ENCODE results near the gene SPX. TPM values are rescaled to one million over a fixed set of nuclear protein-coding genes. Genes with fewer than 3 reads are reported as not detected.

The SPX gene
- total and polyA plus RNA-seq, 4 donors: 0.25 to 3.7 (median 0.76) TPM

DNA sequence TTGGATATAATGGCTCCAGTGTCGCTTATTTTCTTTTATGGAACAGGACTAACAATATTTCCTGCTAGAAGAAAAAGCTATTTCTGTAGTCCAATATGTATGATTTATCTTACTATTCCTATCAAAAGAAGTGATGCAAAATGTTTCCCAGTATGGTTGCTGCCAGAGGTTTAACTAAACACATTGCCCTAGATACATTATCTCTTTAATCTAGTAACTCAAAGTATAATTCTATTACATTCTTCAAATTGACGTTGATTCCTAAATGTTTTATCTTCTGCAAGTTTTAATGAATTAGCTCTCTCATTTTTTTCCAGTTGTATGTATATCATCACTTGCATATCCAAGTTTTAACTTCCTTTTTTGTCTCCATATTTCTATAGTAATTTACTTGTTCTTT is 50.3 kb downstream of the SPX start:
- H3K27me3 ChIP-seq (ENCODE audit: control insufficient read depth in 4 of 4, insufficient read depth in 4 of 4, low read length in 3 of 4): no peaks in the 10 kb centered on the region
- H3K4me3 ChIP-seq (ENCODE audit: low read depth in 1 of 3, low read length in 3 of 3): no peak overlapping the region
- no peaks in the 10 kb centered on the region for H3K9me3 ChIP-seq (ENCODE audit: control insufficient read depth in 4 of 4, low read length in 3 of 4)
- WGBS: 88% methylated on average over 2 of the region's 2 CpGs
- no peak overlapping the region for H3K27ac ChIP-seq (ENCODE audit: low read depth in 1 of 2, low read length in 2 of 2)
- peaks cover 0 to 10% (median 4%) of the 10 kb centered on the region in 4 donors for H3K4me1 ChIP-seq (ENCODE audit: control insufficient read depth in 4 of 4, insufficient read depth in 4 of 4, low read length in 3 of 4)
- H3K36me3 ChIP-seq (ENCODE audit: control insufficient read depth in 4 of 4, insufficient read depth in 3 of 4, low read depth in 1 of 4, low read length in 3 of 4): peaks cover 1 to 32% (median 11%) of the 10 kb centered on the region in 4 donors
- TF ChIP-seq, protein P1, sequence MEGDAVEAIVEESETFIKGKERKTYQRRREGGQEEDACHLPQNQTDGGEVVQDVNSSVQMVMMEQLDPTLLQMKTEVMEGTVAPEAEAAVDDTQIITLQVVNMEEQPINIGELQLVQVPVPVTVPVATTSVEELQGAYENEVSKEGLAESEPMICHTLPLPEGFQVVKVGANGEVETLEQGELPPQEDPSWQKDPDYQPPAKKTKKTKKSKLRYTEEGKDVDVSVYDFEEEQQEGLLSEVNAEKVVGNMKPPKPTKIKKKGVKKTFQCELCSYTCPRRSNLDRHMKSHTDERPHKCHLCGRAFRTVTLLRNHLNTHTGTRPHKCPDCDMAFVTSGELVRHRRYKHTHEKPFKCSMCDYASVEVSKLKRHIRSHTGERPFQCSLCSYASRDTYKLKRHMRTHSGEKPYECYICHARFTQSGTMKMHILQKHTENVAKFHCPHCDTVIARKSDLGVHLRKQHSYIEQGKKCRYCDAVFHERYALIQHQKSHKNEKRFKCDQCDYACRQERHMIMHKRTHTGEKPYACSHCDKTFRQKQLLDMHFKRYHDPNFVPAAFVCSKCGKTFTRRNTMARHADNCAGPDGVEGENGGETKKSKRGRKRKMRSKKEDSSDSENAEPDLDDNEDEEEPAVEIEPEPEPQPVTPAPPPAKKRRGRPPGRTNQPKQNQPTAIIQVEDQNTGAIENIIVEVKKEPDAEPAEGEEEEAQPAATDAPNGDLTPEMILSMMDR (IDR thresholded peaks at IDR 0.05; ENCODE audit: low read depth, low read length, missing input control): no peak
- no peak for TF ChIP-seq YY1 (IDR thresholded peaks at IDR 0.05)
- DNase-seq (ENCODE audit: low spot score): no peak
- no peak overlapping the region for H3K9ac ChIP-seq (ENCODE audit: low read depth in 1 of 2, low read length in 2 of 2)

DNA sequence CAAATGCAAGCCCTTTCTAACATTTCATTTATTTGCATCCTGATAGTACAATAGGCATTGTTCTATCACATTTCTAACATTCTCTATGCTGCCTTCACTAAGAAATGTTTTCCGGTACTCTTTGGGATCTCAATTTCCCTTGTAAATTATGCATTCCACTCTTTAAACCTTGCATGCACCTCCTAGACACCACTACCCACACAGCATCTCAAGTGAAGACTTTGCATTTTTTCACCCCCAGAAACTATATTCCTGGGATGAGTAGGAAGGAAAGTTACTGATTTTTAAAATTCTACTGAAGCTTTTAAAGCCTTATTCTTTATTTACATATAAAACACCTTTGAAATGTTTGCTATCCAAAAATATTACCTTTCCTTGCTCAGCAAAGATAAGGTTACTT is 51.4 kb downstream of the SPX start:
- H3K27me3 ChIP-seq (ENCODE audit: control insufficient read depth in 4 of 4, insufficient read depth in 4 of 4, low read length in 3 of 4): no peaks in the 10 kb centered on the region

More for the DNA sequence above, 51.4 kb downstream of the SPX start:
- no peak for DNase-seq (ENCODE audit: low spot score)
- Histone ChIP-seq H3K9me3 (ENCODE audit: control insufficient read depth in 4 of 4, low read length in 3 of 4) (no peaks in the 10 kb centered on the region), H3K4me1 (ENCODE audit: control insufficient read depth in 4 of 4, insufficient read depth in 4 of 4, low read length in 3 of 4) (peaks cover 0 to 9% (median 4%) of the 10 kb centered on the region in 4 donors), H3K36me3 (ENCODE audit: control insufficient read depth in 4 of 4, insufficient read depth in 3 of 4, low read depth in 1 of 4, low read length in 3 of 4) (peaks cover 1 to 32% (median 11%) of the 10 kb centered on the region in 4 donors), H3K9ac (ENCODE audit: low read depth in 1 of 2, low read length in 2 of 2) (no peak overlapping the region), H3K27ac (ENCODE audit: low read depth in 1 of 2, low read length in 2 of 2) (no peak overlapping the region), H3K4me3 (ENCODE audit: low read depth in 1 of 3, low read length in 3 of 3) (no peak overlapping the region)
- WGBS: 96% methylated on average over 1 of the region's 1 CpG
- TF ChIP-seq, protein P1 (IDR thresholded peaks at IDR 0.05; ENCODE audit: low read depth, low read length, missing input control): no peak
- TF ChIP-seq RAD21 (IDR thresholded peaks at IDR 0.05) (no peak), FOXA1 (IDR thresholded peaks at IDR 0.05) (no peak), NR2F2 (IDR thresholded peaks at IDR 0.05) (no peak), HNF4G (IDR thresholded peaks at IDR 0.05) (no peak), SP1 (IDR thresholded peaks at IDR 0.05) (no peak), EGR1 (IDR thresholded peaks at IDR 0.05; ENCODE audit: low read depth in 2 of 2) (no peak), JUND (IDR thresholded peaks at IDR 0.05) (no peak), GABPA (IDR thresholded peaks at IDR 0.05 in 1 of 2, conservative IDR thresholded peaks at IDR 0.05 in 1 of 2) (no peak), HNF4A (conservative IDR thresholded peaks at IDR 0.05) (no peak), RXRA (IDR thresholded peaks at IDR 0.05) (no peak), TAF1 (conservative IDR thresholded peaks at IDR 0.05) (no peak), YY1 (IDR thresholded peaks at IDR 0.05) (no peak), FOXA2 (IDR thresholded peaks at IDR 0.05) (no peak)
- TF ChIP-seq, protein P2, sequence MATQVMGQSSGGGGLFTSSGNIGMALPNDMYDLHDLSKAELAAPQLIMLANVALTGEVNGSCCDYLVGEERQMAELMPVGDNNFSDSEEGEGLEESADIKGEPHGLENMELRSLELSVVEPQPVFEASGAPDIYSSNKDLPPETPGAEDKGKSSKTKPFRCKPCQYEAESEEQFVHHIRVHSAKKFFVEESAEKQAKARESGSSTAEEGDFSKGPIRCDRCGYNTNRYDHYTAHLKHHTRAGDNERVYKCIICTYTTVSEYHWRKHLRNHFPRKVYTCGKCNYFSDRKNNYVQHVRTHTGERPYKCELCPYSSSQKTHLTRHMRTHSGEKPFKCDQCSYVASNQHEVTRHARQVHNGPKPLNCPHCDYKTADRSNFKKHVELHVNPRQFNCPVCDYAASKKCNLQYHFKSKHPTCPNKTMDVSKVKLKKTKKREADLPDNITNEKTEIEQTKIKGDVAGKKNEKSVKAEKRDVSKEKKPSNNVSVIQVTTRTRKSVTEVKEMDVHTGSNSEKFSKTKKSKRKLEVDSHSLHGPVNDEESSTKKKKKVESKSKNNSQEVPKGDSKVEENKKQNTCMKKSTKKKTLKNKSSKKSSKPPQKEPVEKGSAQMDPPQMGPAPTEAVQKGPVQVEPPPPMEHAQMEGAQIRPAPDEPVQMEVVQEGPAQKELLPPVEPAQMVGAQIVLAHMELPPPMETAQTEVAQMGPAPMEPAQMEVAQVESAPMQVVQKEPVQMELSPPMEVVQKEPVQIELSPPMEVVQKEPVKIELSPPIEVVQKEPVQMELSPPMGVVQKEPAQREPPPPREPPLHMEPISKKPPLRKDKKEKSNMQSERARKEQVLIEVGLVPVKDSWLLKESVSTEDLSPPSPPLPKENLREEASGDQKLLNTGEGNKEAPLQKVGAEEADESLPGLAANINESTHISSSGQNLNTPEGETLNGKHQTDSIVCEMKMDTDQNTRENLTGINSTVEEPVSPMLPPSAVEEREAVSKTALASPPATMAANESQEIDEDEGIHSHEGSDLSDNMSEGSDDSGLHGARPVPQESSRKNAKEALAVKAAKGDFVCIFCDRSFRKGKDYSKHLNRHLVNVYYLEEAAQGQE (IDR thresholded peaks at IDR 0.05): no peak
- TF ChIP-seq, protein P3, sequence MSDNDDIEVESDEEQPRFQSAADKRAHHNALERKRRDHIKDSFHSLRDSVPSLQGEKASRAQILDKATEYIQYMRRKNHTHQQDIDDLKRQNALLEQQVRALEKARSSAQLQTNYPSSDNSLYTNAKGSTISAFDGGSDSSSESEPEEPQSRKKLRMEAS (IDR thresholded peaks at IDR 0.05): no peak
- TF ChIP-seq, protein P4, sequence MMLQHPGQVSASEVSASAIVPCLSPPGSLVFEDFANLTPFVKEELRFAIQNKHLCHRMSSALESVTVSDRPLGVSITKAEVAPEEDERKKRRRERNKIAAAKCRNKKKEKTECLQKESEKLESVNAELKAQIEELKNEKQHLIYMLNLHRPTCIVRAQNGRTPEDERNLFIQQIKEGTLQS (IDR thresholded peaks at IDR 0.05): no peak
- TF ChIP-seq, protein P5, sequence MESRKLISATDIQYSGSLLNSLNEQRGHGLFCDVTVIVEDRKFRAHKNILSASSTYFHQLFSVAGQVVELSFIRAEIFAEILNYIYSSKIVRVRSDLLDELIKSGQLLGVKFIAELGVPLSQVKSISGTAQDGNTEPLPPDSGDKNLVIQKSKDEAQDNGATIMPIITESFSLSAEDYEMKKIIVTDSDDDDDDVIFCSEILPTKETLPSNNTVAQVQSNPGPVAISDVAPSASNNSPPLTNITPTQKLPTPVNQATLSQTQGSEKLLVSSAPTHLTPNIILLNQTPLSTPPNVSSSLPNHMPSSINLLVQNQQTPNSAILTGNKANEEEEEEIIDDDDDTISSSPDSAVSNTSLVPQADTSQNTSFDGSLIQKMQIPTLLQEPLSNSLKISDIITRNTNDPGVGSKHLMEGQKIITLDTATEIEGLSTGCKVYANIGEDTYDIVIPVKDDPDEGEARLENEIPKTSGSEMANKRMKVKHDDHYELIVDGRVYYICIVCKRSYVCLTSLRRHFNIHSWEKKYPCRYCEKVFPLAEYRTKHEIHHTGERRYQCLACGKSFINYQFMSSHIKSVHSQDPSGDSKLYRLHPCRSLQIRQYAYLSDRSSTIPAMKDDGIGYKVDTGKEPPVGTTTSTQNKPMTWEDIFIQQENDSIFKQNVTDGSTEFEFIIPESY (IDR thresholded peaks at IDR 0.05): no peak
